GM15510 (cell line): Measurements from ENCODE around the gene CDK6.

Experiments used
- POLR2A ChIP-seq: IDR thresholded peaks from 3 replicates; pipeline ENCODE4 v1.6.1; 2011; ENCODE audit warnings: borderline replicate concordance; ENCODE audit not compliant: insufficient read length; ENCODE audit errors: extremely low read depth

Gene CDK6

GRCh38 chr7:92851732-92852131, 15.4 kb upstream of the CDK6 start:
- no peak for TF ChIP-seq POLR2A

- TF ChIP-seq POLR2A, result no peak
Measured at GRCh38 chr7:92850516-92850915, 14.1 kb upstream of the CDK6 start.

DNA sequence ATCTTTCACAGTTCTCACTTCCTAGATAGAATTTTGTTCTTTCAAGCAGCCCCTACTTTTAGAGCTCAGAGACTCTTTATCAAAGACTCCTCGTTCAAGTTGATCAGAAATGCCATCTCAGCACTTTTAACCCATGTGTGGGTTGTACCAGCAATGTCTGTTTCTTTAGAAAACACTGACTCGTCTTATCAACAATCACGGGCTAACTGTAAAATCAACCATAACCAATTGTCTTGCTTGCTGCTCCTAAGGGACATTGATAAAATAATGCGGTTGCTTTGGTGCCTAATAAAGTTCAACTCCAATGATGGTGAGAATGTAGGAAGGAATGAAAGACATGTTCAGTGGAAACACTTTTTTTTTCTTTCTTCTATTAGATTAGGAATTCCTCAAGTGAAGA, 12.9 kb upstream of the CDK6 start:
- TF ChIP-seq POLR2A, result no peak

GRCh38 chr7:92848851-92849250, 12.5 kb upstream of the CDK6 start:
- no peak for TF ChIP-seq POLR2A

GRCh38 chr7:92848441-92848840, 12.1 kb upstream of the CDK6 start:
- no peak for TF ChIP-seq POLR2A

DNA sequence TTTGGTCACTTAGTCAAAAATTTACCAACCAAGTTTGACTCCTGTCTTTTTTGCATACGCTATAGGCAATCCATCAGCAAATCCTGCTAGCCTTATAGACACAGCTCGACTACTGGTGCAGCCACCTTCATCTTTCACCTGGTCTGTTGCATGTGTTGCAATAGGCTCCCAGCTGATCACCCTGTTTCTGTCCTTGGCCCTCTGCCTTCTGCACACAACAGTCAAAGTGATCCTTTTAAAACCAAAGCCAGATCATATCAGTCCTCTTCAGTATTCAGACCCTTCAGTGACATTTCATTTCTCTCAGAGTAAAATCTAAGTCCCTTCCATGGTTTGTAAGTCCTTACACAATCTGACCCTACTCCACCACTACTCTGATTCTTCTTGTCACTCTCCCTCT, 10.9 kb upstream of the CDK6 start:
- no peak for TF ChIP-seq POLR2A

DNA sequence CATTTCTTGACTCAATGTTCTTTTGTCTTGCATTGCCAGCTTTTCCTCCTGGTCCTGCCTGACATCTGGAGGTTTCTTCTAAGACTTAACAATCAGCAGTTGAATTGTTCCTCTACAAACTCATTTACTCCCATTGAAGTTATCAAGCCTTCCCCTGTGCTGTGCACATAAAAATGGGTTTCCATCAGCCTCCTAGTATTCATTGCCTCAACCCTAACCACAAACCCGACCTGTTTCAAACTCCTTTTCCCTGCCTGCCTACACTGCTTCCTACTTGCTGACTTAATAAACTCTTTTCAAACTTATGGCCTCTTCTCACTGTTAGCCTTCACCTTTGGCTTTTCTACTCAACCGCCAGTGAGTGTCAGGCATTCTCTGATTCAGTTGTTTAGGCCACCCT, 9.4 kb upstream of the CDK6 start:
- TF ChIP-seq POLR2A, result no peak

GRCh38 chr7:92843781-92844180, 7.4 kb upstream of the CDK6 start:
- no peak for TF ChIP-seq POLR2A

- no peak for TF ChIP-seq POLR2A
Measured at GRCh38 chr7:92843034-92843760, 6.8 kb upstream of the CDK6 start.

DNA sequence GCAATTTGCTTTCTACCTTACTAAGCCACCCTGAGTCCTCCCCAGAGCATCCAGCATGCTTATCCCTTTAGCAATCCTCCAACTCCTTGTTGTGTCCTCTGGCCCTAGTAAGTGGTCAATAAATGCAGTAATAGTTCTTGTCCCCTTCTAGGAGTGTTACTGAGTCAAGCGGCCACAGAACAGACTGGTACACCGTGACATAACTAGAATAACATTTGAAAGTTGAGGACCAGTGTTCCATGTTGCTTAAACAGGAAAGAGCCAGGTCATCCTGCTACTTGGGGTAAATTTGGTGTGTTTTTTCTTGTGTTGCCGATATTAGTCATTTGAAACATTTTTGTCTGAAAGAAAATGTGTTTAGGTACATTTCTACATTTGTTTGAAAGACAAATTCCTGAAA, 4.8 kb upstream of the CDK6 start:
- no peak for TF ChIP-seq POLR2A

GRCh38 chr7:92840316-92840715, 3.9 kb upstream of the CDK6 start:
- TF ChIP-seq POLR2A, result no peak

DNA sequence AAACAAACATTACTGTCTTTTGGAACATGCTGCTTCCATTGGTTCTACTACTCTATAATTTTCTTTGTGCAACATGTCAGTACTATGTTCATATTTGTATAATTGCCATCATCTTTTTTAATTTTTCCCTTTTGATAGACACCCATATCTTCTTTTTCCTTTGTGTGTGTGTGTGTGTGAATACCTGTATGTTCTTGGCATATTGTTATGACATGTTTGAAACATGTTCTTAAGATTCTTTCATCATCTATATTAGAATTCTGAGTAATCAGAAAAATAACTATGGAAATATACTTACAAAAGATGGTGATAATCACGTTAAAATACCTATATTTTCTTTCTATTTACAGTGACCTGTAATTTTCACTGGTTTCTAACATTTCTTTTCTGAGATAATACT, 3.5 kb upstream of the CDK6 start:
- no peak for TF ChIP-seq POLR2A

- TF ChIP-seq POLR2A, result no peak
Measured at GRCh38 chr7:92838934-92839333, 2.6 kb upstream of the CDK6 start.

DNA sequence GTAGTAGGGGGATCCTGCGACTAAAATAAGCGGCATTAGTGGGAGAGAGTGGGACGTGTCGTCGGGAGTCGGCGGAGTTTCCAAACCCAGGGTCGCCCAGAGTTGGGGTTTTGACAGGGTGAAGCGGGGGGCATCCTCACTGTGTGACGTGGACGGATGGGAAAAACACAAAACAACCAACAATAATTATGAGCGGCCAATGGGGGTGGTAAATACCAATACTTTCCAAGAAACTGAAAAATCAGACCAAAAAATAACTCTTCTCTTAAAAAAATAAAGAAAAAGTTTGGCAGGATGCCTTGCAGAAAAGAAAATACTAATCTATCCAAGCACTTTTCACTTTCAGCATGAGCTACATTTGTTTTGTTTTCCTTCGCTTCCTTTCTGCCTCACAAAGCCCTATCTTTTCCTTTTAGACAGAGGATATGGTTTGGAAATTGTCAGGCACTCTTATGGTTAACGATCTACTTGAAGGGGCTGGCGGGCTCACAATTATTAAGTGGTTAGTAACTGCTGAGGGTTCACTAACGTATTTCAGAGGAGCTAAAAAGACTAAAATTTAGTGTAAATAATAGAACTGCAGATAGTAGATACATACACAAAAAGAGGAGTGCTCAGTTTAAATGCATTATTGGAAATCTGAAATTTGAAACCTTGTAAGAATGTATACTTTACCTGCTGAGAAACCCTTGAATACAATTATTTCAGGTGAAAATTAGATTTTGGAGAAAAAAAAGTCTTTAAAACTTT, 802 bp upstream of the CDK6 start:
- TF ChIP-seq POLR2A, result no peak

- peak; percentile 46 for TF ChIP-seq POLR2A
Measured at GRCh38 chr7:92835851-92836488, 403 bp downstream of the CDK6 start.
